ACHN (cell line): Measurements from ENCODE around the gene DSP.
A peak's percentile ranks its signal among the peaks of the same experiment; 100 is the strongest.

Experiments
- DNase-seq: peaks from one replicate; pipeline ENCODE4 v3.0.0-alpha.2; 2015
- in situ Hi-C: cut with HindIII; loops from 2 replicates; pipeline ENCODE4 v1.10.0; 2017; ENCODE audit warnings: low sequenced_read_pairs, low pct_ligation_motif_present, low pct_unique_long_range_greater_than_20kb

DSP gene

GRCh38 chr6:7541175-7542064 lies at the start of gene DSP:
Gene DSP, plus strand, starts transcription at chr6:7541671. Its CDS starts 245 bp downstream, at chr6:7541916.
- peak; percentile 37 for DNase-seq
- in situ Hi-C loops = no loop called here

DNA sequence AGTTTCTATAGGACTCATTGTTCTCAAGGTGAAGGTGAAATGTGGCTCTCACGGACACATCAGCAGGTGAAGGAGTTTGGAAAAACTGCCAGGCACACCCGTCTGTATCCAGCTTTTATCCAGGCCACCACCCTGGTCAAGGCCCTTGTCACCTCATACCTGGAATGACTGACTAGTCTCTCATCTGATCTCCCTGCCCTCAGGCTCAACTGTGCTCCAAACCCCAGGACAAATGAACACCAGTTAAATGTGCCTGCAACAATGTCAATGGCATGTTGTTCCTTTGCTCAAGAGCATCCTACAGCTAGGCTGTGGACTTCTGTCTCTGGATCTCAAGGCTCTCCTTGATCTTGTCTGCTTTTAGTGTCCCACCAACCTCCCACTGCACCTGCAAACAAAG lies 47.6 kb upstream of the DSP start:
- no peak for DNase-seq
- in situ Hi-C loops = no loop called here

- in situ Hi-C loops = no loop called here
Measured at GRCh38 chr6:7494638-7495037, 46.8 kb upstream of the DSP start.

GRCh38 chr6:7496266-7496875 lies 45.1 kb upstream of the DSP start:
- no peak for DNase-seq
- in situ Hi-C loops = no loop called here

More at GRCh38 chr6:7494638-7495037, 46.8 kb upstream of the DSP start:
- no peak for DNase-seq

- DNase-seq = no peak
- in situ Hi-C loops = no loop called here
Measured at GRCh38 chr6:7500752-7501282, 40.7 kb upstream of the DSP start.

GRCh38 chr6:7502743-7503142 lies 38.7 kb upstream of the DSP start:
- DNase-seq = no peak
- in situ Hi-C loops = no loop called here

GRCh38 chr6:7504041-7504440 lies 37.4 kb upstream of the DSP start:
- in situ Hi-C loops = no loop called here
- no peak for DNase-seq

DNA sequence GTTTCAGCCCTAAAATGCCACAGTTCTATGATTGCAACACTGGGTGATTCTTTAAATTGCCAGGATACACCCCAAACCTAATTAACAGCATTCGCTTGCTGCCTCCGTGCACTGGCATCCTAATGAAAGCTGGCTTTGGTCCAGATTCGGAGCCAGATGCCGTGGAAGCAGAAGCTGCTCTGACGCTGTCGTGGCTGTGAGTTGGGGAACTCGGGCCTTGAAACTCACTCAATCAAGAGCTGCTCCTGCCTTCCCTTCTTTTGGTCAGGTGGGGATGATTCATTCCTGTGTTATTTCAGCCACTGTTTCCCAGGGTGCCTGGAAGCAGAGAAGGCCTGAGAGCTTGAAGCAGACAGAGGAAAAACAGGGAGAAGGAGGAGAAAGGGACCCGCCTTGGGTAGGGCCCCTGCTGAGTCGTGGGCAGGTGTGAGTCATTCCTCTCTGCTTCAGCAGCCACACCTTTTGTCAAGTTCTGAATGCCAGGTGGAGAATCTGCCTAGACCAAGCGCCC lies 36.2 kb upstream of the DSP start:
- DNase-seq = peak; percentile 86
- in situ Hi-C loops = no loop called here

- no peak for DNase-seq
- in situ Hi-C loops = no loop called here
Measured at GRCh38 chr6:7507600-7507999, 33.9 kb upstream of the DSP start.

- DNase-seq = no peak
- in situ Hi-C loops = no loop called here
Measured at GRCh38 chr6:7512320-7512719, 29.2 kb upstream of the DSP start.

- in situ Hi-C loops = no loop called here
- no peak for DNase-seq
Measured at GRCh38 chr6:7513529-7513928, 27.9 kb upstream of the DSP start.

DNA sequence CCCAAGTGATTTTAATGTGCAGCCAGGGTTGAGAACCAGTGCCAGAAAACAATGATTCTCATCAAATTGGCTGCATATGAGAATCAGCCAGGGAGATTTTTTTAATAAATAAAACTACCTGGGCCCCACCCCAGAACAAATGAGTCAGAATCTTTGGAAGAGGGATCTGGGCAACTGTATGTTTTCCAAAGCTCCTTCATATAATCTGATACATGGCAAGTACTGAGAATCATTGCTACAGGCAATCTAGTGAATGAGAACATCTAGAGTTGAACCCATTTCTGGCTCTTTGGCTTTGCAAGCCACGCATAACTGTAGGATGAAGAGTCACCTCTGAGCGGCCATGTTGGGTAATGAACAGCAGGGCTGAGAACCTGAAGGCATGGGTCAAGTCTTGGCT lies 26.1 kb upstream of the DSP start:
- in situ Hi-C loops = no loop called here

GRCh38 chr6:7518877-7519276 lies 22.6 kb upstream of the DSP start:
- in situ Hi-C loops = no loop called here

More for the DNA sequence above, 26.1 kb upstream of the DSP start:
- DNase-seq = no peak

GRCh38 chr6:7522873-7523272 lies 18.6 kb upstream of the DSP start:
- in situ Hi-C loops = no loop called here
- no peak for DNase-seq

More at GRCh38 chr6:7518877-7519276, 22.6 kb upstream of the DSP start:
- DNase-seq = no peak

DNA sequence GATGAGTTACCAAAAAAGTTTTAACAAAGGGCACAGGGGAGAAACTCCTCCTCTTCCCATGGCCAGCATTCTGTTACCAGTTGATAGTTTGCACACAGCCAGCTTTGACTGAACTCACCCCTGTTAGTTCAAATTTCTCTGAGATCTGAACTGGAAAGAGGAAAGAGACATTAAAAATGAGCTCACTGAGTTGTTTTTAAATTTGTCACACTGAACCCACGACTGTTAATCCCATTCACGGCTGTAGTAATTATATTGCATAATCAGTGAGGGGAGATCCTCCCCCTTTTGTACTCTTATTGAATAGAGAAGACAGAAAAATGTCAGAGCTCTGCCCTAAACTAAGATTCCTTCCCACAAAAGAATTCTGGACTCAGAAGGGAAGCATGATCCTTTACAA lies 17.5 kb upstream of the DSP start:
- in situ Hi-C loops = no loop called here
- no peak for DNase-seq

GRCh38 chr6:7526755-7527154 lies 14.7 kb upstream of the DSP start:
- DNase-seq = no peak
- in situ Hi-C loops = no loop called here

DNA sequence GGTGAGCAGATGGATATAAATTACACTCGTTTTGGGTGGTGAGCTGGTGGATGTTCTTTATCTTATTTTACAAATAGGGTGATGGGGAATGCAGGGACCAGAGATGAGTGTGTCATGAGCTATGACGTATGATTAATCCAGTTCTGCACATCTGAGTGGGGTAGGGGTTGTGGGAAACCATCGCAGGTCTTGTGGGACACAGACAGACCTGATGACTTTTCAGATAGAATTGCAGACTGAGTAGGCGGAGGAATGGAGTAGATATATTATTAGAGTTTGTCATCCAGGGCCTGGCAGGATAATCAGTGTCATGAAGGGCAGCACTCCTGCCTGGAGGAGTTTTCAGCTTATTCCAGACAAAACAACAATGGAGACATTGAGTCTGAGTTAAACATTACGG lies 12.9 kb upstream of the DSP start:
- in situ Hi-C loops = no loop called here
- DNase-seq = no peak

DNA sequence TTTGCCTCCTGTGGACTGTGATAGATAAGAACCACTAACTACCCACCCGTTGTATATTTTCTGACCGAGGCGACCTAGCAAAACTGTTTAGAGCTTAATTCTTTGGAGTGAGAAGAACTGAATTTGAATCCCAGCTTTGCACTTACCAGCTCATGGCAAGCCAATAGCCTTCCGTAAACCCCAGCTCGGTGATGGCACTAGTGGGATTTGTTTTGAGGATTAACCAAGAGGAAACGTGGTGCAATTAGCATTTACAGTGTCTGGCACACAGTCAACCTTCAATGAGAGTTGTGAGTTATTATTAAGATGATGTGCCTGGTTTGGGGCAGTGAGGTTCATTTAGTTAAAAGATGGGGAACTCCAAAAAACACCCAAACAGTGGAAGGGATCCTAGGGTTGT lies 12.3 kb upstream of the DSP start:
- in situ Hi-C loops = no loop called here
- no peak for DNase-seq

DNA sequence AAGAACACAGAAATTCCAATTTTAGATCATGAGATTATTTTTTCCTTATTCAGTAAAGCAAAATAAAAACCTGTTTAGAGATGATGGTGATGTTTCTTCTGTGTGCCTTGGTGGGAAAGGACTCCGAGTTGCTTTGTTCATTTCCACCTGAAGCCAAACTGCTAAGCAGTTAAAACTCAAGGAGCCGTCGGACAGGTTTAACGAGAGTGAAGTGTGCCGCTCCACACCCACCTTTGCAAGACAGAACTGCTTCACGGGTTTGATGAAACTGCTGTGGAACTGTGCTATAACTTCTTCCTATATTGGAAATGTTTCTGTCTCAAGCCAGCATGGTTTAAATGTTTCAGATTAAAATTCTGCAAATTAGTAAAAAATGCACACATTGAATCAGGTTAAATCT lies 9.2 kb upstream of the DSP start:
- no peak for DNase-seq
- in situ Hi-C loops = no loop called here

DNA sequence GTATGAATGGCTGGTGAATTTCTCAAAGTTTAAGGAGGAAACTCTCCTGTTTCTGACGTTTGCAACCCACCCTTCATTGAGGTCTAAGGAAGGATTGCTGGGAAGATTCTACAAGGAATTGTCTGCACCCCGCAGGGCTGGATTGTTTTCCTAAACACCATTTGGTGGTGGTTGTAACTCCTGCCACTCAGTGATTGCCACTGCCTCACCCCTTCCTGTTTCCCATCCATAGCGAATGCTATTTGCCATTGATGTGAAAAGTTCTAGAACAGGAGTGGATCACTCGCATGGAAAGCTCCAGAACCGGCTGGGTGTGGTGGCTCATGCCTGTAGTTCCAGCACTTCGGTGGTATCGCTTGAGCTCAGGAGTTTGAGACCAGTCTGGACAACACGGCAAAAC lies 8.7 kb upstream of the DSP start:
- in situ Hi-C loops = no loop called here
- no peak for DNase-seq
